ENCODE measurements around the gene SPATS2.

- TF ChIP-seq, protein P1, sequence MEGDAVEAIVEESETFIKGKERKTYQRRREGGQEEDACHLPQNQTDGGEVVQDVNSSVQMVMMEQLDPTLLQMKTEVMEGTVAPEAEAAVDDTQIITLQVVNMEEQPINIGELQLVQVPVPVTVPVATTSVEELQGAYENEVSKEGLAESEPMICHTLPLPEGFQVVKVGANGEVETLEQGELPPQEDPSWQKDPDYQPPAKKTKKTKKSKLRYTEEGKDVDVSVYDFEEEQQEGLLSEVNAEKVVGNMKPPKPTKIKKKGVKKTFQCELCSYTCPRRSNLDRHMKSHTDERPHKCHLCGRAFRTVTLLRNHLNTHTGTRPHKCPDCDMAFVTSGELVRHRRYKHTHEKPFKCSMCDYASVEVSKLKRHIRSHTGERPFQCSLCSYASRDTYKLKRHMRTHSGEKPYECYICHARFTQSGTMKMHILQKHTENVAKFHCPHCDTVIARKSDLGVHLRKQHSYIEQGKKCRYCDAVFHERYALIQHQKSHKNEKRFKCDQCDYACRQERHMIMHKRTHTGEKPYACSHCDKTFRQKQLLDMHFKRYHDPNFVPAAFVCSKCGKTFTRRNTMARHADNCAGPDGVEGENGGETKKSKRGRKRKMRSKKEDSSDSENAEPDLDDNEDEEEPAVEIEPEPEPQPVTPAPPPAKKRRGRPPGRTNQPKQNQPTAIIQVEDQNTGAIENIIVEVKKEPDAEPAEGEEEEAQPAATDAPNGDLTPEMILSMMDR (IDR thresholded peaks at IDR 0.05): peak in 1 of 3 donors; percentile 41
- TF ChIP-seq EP300 (IDR thresholded peaks at IDR 0.05): no peak
These were observed 181.8 kb downstream of the SPATS2 start for GRCh38 chr12:49548822-49549648.

Data from ovary (tissue), 3 donors.